H9 (cell line): ENCODE results near the gene CDK15. TPM values are rescaled to one million over a fixed set of nuclear protein-coding genes. Genes with fewer than 3 reads are reported as not detected.

Experiments
- DNase-seq: peaks from one replicate; pipeline ENCODE4 v3.0.0-alpha.2; 2017
- H2AFZ ChIP-seq: one replicate; pipeline ENCODE4 v1.6.1; 2013; ENCODE audit warnings: mild to moderate bottlenecking, low read length, control low read depth, moderate library complexity
- H2AK5ac ChIP-seq: 2 replicates; pipeline ENCODE4 v1.6.1; 2013; ENCODE audit warnings: low read length, control low read depth, mixed read lengths; ENCODE audit not compliant: insufficient read length
- H2BK120ac ChIP-seq: one replicate; pipeline ENCODE4 v1.6.1; 2013; ENCODE audit warnings: low read depth, mild to moderate bottlenecking, low read length, control low read depth, inconsistent platforms; ENCODE audit not compliant: poor library complexity, severe bottlenecking
- H2BK12ac ChIP-seq: 2 replicates; pipeline ENCODE4 v1.6.1; 2013; ENCODE audit warnings: low read length, control low read depth, mixed read lengths, low read depth; ENCODE audit not compliant: insufficient read length
- H2BK15ac ChIP-seq: 2 replicates; pipeline ENCODE4 v1.6.1; 2013; ENCODE audit warnings: low read depth, low read length, control low read depth
- H2BK20ac ChIP-seq: one replicate; pipeline ENCODE4 v1.6.1; 2013; ENCODE audit warnings: low read depth, mild to moderate bottlenecking, low read length, control low read depth, inconsistent platforms; ENCODE audit not compliant: poor library complexity, severe bottlenecking
- H2BK5ac ChIP-seq: 2 replicates; pipeline ENCODE4 v1.6.1; 2013; ENCODE audit warnings: low read length, control low read depth, mixed read lengths; ENCODE audit not compliant: insufficient read length
- H3K14ac ChIP-seq: 2 replicates; pipeline ENCODE4 v1.6.1; 2013; ENCODE audit warnings: low read length, control low read depth; ENCODE audit not compliant: insufficient read depth
- H3K18ac ChIP-seq: 2 replicates; pipeline ENCODE4 v1.6.1; 2013; ENCODE audit warnings: low read depth, mild to moderate bottlenecking, mixed read lengths, low read length, control low read depth; ENCODE audit not compliant: insufficient read length
- H3K23ac ChIP-seq: 2 replicates; pipeline ENCODE4 v1.6.1; 2013; ENCODE audit warnings: low read length, control low read depth, mixed read lengths, low read depth; ENCODE audit not compliant: insufficient read length
- H3K23me2 ChIP-seq: 2 replicates; pipeline ENCODE4 v1.6.1; 2013; ENCODE audit warnings: low read depth, mild to moderate bottlenecking, mixed read lengths, low read length, control low read depth; ENCODE audit not compliant: insufficient read length, poor library complexity, severe bottlenecking
- H3K27ac ChIP-seq: 2 replicates; pipeline ENCODE4 v1.5.1; 2013; ENCODE audit warnings: low read length, control low read depth, mixed read lengths, low read depth; ENCODE audit not compliant: insufficient read length
- H3K27me3 ChIP-seq: 2 replicates; pipeline ENCODE4 v1.6.1; 2013; ENCODE audit warnings: low read length, control low read depth, inconsistent platforms; ENCODE audit not compliant: insufficient read depth
- H3K4ac ChIP-seq: 2 replicates; pipeline ENCODE4 v1.6.1; 2013; ENCODE audit warnings: low read depth, mild to moderate bottlenecking, control low read depth, inconsistent platforms, low read length, moderate library complexity
- H3K4me1 ChIP-seq: 2 replicates; pipeline ENCODE4 v1.6.1; 2013; ENCODE audit warnings: low read length, control low read depth, inconsistent platforms; ENCODE audit not compliant: insufficient read depth
- H3K4me2 ChIP-seq: 2 replicates; pipeline ENCODE4 v1.6.1; 2013; ENCODE audit warnings: low read length, control low read depth, mixed read lengths; ENCODE audit not compliant: insufficient read length, insufficient read depth
- H3K56ac ChIP-seq: 2 replicates; pipeline ENCODE4 v1.6.1; 2013; ENCODE audit warnings: low read depth, mild to moderate bottlenecking, mixed read lengths, low read length, control low read depth; ENCODE audit not compliant: insufficient read length
- H3K79me1 ChIP-seq: 2 replicates; pipeline ENCODE4 v1.6.1; 2013; ENCODE audit warnings: low read depth, mild to moderate bottlenecking, moderate library complexity, low read length, control low read depth, inconsistent platforms; ENCODE audit not compliant: insufficient read depth, poor library complexity, severe bottlenecking
- H3K79me2 ChIP-seq: 2 replicates; pipeline ENCODE4 v1.6.1; 2013; ENCODE audit warnings: low read length, control low read depth, inconsistent platforms; ENCODE audit not compliant: insufficient read depth
- H3K9ac ChIP-seq: 2 replicates; pipeline ENCODE4 v1.6.1; 2013; ENCODE audit warnings: low read length, control low read depth, mixed read lengths; ENCODE audit not compliant: insufficient read length; ENCODE audit errors: extremely low read depth
- H3K9me3 ChIP-seq: one replicate; pipeline ENCODE4 v1.6.1; 2013; ENCODE audit warnings: low read depth, low read length, inconsistent platforms; ENCODE audit not compliant: control insufficient read depth
- H3T11ph ChIP-seq: one replicate; pipeline ENCODE4 v1.6.1; 2013; ENCODE audit warnings: mild to moderate bottlenecking, low read length, control low read depth, inconsistent platforms
- H4K20me1 ChIP-seq: one replicate; pipeline ENCODE4 v1.6.1; 2013; ENCODE audit not compliant: control insufficient read depth, insufficient read length, insufficient read depth
- H4K5ac ChIP-seq: 2 replicates; pipeline ENCODE4 v1.6.1; 2013; ENCODE audit warnings: low read depth, mild to moderate bottlenecking, mixed read lengths, low read length, control low read depth; ENCODE audit not compliant: insufficient read length
- H4K8ac ChIP-seq: replicated peaks from 2 replicates; pipeline ENCODE4 v1.6.1; 2013; ENCODE audit warnings: low read length, control low read depth, mixed read lengths, low read depth; ENCODE audit not compliant: insufficient read length
- H4K91ac ChIP-seq: 2 replicates; pipeline ENCODE4 v1.6.1; 2013; ENCODE audit warnings: low read depth, mild to moderate bottlenecking, moderate library complexity, mixed read lengths, low read length, control low read depth; ENCODE audit not compliant: insufficient read length
- H3K27ac Mint-ChIP-seq, 3 experiments: 2 replicates in 2 of 3; 3 replicates in 1 of 3; pipeline ENCODE4 v1.8.0; 2020 to 2021; ENCODE audit warnings: mixed read lengths in 3 of 3, mild to moderate bottlenecking in 1 of 3, moderate library complexity in 1 of 3
- H3K27me3 Mint-ChIP-seq: 2 replicates; pipeline ENCODE4 v1.8.0; 2021; ENCODE audit warnings: low read depth, mild to moderate bottlenecking, moderate library complexity, mixed read lengths
- H3K36me3 Mint-ChIP-seq, 3 experiments: 2 replicates in 2 of 3; 3 replicates in 1 of 3; pipeline ENCODE4 v1.8.0; 2020 to 2021; ENCODE audit warnings: low read depth in 3 of 3, mixed read lengths in 3 of 3; ENCODE audit not compliant: insufficient read depth in 1 of 3
- H3K4me1 Mint-ChIP-seq, 2 experiments: 2 replicates each; pipeline ENCODE4 v1.8.0; 2020; ENCODE audit warnings: mixed read lengths in 2 of 2
- H3K4me3 Mint-ChIP-seq, 2 experiments: 2 replicates in 1 of 2; 3 replicates in 1 of 2; pipeline ENCODE4 v1.8.0; 2020 to 2021; ENCODE audit warnings: mild to moderate bottlenecking in 2 of 2, mixed read lengths in 2 of 2, moderate library complexity in 1 of 2
- H3K9me3 Mint-ChIP-seq, 2 experiments: 2 replicates in 1 of 2; 3 replicates in 1 of 2; pipeline ENCODE4 v1.8.0; 2020; ENCODE audit warnings: mild to moderate bottlenecking in 2 of 2, mixed read lengths in 2 of 2, moderate library complexity in 1 of 2
- WGBS: extraction: QIAGEN DNeasy Blood & Tissue Kit; methylation state at CpG from one replicate; pipeline ENCODE4 v1.1.7; 2013; ENCODE audit warnings: missing lambda C conversion rate, low lambda C conversion rate, mixed read lengths; ENCODE audit not compliant: insufficient read length; ENCODE audit errors: extremely low coverage; 5-methylcytosine and 5-hydroxymethylcytosine counted together
- total RNA-seq: library from RNA; stranded (reverse); gene quantifications from 2 replicates; pipeline ENCODE4 v1.2.1, GENCODE V29; 2021
- TF ChIP-seq, protein P1 (sequence below): fragments of 200-600 bp; sonication (generic); conservative IDR thresholded peaks from 3 replicates; pipeline ENCODE4 v1.8.0; 2021; ENCODE audit warnings: antibody characterized with exemption, mild to moderate bottlenecking

Gene CDK15
- total RNA-seq, 1 experiment from 2014 or later = not detected

DNA sequence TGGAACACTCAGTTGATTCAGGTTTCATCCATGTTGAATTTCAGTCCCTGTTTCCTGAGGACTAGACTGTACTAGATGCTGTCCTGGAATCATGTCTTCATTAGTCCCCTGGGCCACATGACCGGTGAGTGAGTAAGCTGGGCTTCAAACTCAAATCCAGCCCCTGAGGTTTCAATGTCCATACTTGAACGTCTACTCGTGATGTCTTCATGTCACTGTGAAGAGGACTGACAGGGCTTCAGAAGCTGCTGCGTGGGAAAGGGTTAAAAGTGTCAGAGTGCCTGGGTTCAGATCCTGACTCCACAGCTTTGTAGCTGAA is 101.2 kb downstream of the CDK15 start:
- no peak overlapping the region for H4K5ac ChIP-seq
- H4K8ac ChIP-seq = no peak overlapping the region
- H2AK5ac ChIP-seq = no peak overlapping the region
- H3K14ac ChIP-seq = no peak overlapping the region
- H3K9ac ChIP-seq = no peak overlapping the region
- no peaks in the 10 kb centered on the region for H3K36me3 Mint-ChIP-seq
- TF ChIP-seq, protein P1, sequence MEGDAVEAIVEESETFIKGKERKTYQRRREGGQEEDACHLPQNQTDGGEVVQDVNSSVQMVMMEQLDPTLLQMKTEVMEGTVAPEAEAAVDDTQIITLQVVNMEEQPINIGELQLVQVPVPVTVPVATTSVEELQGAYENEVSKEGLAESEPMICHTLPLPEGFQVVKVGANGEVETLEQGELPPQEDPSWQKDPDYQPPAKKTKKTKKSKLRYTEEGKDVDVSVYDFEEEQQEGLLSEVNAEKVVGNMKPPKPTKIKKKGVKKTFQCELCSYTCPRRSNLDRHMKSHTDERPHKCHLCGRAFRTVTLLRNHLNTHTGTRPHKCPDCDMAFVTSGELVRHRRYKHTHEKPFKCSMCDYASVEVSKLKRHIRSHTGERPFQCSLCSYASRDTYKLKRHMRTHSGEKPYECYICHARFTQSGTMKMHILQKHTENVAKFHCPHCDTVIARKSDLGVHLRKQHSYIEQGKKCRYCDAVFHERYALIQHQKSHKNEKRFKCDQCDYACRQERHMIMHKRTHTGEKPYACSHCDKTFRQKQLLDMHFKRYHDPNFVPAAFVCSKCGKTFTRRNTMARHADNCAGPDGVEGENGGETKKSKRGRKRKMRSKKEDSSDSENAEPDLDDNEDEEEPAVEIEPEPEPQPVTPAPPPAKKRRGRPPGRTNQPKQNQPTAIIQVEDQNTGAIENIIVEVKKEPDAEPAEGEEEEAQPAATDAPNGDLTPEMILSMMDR = no peak
- no peak for DNase-seq
- H2BK15ac ChIP-seq = no peak overlapping the region
- H3K23ac ChIP-seq = no peak overlapping the region
- H2AFZ ChIP-seq = no peak overlapping the region
- H3K56ac ChIP-seq = no peak overlapping the region
- no peaks in the 10 kb centered on the region for H3K79me2 ChIP-seq
- H2BK120ac ChIP-seq = no peak overlapping the region
- no peak overlapping the region for H3T11ph ChIP-seq
- H3K4me1 Mint-ChIP-seq = peaks cover 57 to 70% of the 10 kb centered on the region in 2 experiments
- H3K4me2 ChIP-seq = no peak overlapping the region
- no peak overlapping the region for H4K91ac ChIP-seq
- no peak overlapping the region for H2BK12ac ChIP-seq
- no CpG with 5 or more reads among the region's 4 CpGs for WGBS
- no peaks in the 10 kb centered on the region for H3K79me1 ChIP-seq
- no peak overlapping the region for H2BK5ac ChIP-seq
- H3K9me3 Mint-ChIP-seq = no peaks in the 10 kb centered on the region
- no peaks in the 10 kb centered on the region for H3K27me3 Mint-ChIP-seq
- no peak overlapping the region for H3K27ac ChIP-seq
- H3K4me3 Mint-ChIP-seq = no peak overlapping the region
- no peaks in the 10 kb centered on the region for H3K9me3 ChIP-seq
- no peaks in the 10 kb centered on the region for H3K23me2 ChIP-seq
- H2BK20ac ChIP-seq = no peak overlapping the region
- H4K20me1 ChIP-seq = no peaks in the 10 kb centered on the region
- no peak overlapping the region; a peak in 1 of 7 replicates for H3K27ac Mint-ChIP-seq
- H3K4ac ChIP-seq = no peak overlapping the region
- no peak overlapping the region for H3K18ac ChIP-seq
- peaks cover 7% of the 10 kb centered on the region; the same call in 1 of the 2 replicates for H3K4me1 ChIP-seq
- no peaks in the 10 kb centered on the region for H3K27me3 ChIP-seq
